ENCODE measurements around the gene SLC43A2.
"Not testable (repeated sequence)": the region's sequence is repeated elsewhere in the genome, so short reads cannot be mapped to it uniquely, and the experiment has no call there.

Gene SLC43A2

DNA sequence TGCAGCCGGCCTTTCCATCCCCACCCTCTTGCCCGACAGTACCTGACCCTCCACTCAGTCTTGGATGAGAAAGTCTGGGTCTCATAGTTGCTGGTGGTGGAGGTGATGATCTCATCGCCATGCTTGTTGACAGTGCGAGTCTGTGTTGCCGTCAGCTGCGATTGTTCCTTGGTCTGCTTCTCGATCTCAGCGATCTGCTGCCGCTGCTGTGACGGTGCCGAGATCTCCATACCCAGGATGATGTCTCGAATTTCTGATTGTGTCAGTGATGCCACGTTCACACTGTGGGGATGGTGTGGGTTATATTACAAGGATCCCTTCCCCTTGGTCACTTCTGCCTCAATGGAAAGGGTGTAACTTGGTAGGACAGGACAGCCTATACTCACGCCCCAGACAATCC is 25.1 kb upstream of the SLC43A2 start:
- no peak for ATAC-seq
- TF ChIP-seq BACH2 (CRISPR knock-in tag; IDR thresholded peaks at IDR 0.05; ENCODE audit: borderline replicate concordance): no peak
- TF ChIP-seq ZFP30 (CRISPR knock-in tag; IDR thresholded peaks at IDR 0.05): no peak
- TF ChIP-seq ESRRG (CRISPR knock-in tag; IDR thresholded peaks at IDR 0.05): no peak
- TF ChIP-seq OSR1 (CRISPR knock-in tag; IDR thresholded peaks at IDR 0.05): no peak
- no peak for TF ChIP-seq ZFP3 (CRISPR knock-in tag; IDR thresholded peaks at IDR 0.05)
- TF ChIP-seq SNAI2 (CRISPR knock-in tag; IDR thresholded peaks at IDR 0.05): no peak
- no peak for TF ChIP-seq ZC3H10 (CRISPR knock-in tag; IDR thresholded peaks at IDR 0.05)

DNA sequence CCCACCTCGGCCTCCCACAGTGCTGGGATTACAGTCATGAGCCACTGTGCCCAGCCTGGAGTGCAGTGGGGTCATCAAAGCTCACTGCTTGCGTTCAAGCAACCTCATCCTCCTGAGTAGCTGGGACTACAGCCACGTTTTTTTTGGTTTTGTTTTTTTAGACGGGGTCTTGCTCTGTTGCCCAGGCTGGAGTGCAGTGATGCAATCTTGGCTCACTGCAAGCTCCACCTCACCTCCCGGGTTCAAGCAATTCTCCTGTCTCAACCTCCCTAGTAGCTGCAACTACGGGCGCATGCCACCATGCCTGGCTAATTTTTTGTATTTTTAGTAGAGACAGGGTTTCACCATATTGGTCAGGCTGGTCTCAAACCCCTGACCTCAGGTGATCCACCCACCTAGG is 24.2 kb upstream of the SLC43A2 start:
- ATAC-seq: not testable (repeated sequence)

DNA sequence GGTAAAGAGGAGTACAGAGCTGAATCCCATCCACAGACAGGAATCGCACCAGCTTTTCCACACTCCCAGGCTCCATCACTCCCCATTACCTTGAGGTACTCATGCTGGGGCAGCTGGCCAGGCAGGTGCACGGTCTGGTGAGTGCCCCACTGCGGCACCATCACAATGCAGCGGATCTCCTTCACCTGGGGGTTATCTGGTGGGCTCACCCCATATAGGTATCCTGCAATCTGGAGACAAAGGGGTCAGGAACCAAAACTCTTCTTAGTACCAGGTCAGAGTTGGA is 22.9 kb upstream of the SLC43A2 start:
- TF ChIP-seq GLIS3 (CRISPR knock-in tag; IDR thresholded peaks at IDR 0.05) (no peak), SNAI2 (CRISPR knock-in tag; IDR thresholded peaks at IDR 0.05) (no peak), TCF4 (CRISPR knock-in tag; IDR thresholded peaks at IDR 0.05; ENCODE audit: borderline replicate concordance) (no peak), ZFP3 (CRISPR knock-in tag; IDR thresholded peaks at IDR 0.05) (no peak), OSR1 (CRISPR knock-in tag; IDR thresholded peaks at IDR 0.05) (no peak)

DNA sequence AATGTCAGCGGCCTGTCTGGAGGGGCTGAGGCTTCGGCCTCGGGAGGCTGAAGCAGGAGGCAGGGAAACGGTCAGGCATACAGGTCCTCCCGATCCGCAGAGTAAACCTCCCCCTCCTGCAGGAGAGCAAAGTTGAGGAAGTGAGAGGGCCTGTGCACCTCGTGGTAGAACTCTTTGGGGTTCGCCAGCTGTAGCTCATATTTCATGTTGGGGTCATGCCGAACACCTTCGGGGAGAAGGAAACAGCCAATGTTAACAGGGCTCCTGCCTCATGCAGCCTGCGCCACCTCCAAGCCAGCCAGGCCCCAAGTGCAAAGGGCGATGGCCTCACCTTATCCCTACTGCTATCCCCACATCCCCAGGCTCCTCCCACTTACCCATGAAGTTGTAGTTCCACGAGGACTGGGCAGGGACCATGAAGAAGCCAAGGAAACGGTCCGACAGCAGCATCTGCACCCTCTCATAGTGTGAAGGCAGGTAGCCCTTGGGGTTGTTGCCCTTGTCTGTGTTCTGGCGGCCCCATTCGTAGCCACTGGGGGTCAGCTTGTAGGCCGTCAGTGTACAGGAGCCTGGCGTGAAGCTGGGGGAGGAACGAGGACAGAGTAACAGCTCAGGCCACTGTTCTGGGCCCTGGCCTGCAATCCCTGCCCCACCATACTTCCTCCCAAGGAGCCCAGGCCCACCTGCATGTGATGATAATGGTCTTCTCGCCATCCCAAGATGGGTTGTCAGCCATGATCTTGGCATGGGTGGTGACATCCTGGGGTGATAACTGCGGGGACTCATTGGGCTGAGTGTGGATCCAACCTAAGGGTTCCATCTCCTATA is 22.3 kb upstream of the SLC43A2 start:
- no peak for ATAC-seq
- TF ChIP-seq ISL1 (CRISPR knock-in tag; IDR thresholded peaks at IDR 0.05) (no peak), ZFP3 (CRISPR knock-in tag; IDR thresholded peaks at IDR 0.05) (no peak), CSDC2 (CRISPR knock-in tag; IDR thresholded peaks at IDR 0.05) (no peak), BACH2 (CRISPR knock-in tag; IDR thresholded peaks at IDR 0.05; ENCODE audit: borderline replicate concordance) (no peak), ZNF565 (CRISPR knock-in tag; conservative IDR thresholded peaks at IDR 0.05; ENCODE audit: low read depth) (no peak), PPARA (CRISPR knock-in tag; IDR thresholded peaks at IDR 0.05; ENCODE audit: borderline replicate concordance) (no peak), TCF4 (CRISPR knock-in tag; IDR thresholded peaks at IDR 0.05; ENCODE audit: borderline replicate concordance) (no peak), OSR1 (CRISPR knock-in tag; IDR thresholded peaks at IDR 0.05) (no peak), ESRRG (CRISPR knock-in tag; IDR thresholded peaks at IDR 0.05) (no peak), ZNF70 (CRISPR knock-in tag; IDR thresholded peaks at IDR 0.05) (no peak), ZNF8 (CRISPR knock-in tag; IDR thresholded peaks at IDR 0.05) (no peak), ZFP30 (CRISPR knock-in tag; IDR thresholded peaks at IDR 0.05) (no peak), TOX (CRISPR knock-in tag; IDR thresholded peaks at IDR 0.05; ENCODE audit: borderline replicate concordance) (no peak), GLIS3 (CRISPR knock-in tag; IDR thresholded peaks at IDR 0.05) (no peak), RARB (CRISPR knock-in tag; IDR thresholded peaks at IDR 0.05) (no peak)
- TF ChIP-seq, protein P1, sequence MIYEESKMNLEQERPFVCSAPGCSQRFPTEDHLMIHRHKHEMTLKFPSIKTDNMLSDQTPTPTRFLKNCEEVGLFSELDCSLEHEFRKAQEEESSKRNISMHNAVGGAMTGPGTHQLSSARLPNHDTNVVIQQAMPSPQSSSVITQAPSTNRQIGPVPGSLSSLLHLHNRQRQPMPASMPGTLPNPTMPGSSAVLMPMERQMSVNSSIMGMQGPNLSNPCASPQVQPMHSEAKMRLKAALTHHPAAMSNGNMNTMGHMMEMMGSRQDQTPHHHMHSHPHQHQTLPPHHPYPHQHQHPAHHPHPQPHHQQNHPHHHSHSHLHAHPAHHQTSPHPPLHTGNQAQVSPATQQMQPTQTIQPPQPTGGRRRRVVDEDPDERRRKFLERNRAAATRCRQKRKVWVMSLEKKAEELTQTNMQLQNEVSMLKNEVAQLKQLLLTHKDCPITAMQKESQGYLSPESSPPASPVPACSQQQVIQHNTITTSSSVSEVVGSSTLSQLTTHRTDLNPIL (CRISPR knock-in tag; IDR thresholded peaks at IDR 0.05; ENCODE audit: low read depth): no peak
- TF ChIP-seq, protein P2, sequence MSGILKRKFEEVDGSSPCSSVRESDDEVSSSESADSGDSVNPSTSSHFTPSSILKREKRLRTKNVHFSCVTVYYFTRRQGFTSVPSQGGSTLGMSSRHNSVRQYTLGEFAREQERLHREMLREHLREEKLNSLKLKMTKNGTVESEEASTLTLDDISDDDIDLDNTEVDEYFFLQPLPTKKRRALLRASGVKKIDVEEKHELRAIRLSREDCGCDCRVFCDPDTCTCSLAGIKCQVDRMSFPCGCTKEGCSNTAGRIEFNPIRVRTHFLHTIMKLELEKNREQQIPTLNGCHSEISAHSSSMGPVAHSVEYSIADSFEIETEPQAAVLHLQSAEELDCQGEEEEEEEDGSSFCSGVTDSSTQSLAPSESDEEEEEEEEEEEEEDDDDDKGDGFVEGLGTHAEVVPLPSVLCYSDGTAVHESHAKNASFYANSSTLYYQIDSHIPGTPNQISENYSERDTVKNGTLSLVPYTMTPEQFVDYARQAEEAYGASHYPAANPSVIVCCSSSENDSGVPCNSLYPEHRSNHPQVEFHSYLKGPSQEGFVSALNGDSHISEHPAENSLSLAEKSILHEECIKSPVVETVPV (CRISPR knock-in tag; IDR thresholded peaks at IDR 0.05): no peak
- TF ChIP-seq, protein P3, sequence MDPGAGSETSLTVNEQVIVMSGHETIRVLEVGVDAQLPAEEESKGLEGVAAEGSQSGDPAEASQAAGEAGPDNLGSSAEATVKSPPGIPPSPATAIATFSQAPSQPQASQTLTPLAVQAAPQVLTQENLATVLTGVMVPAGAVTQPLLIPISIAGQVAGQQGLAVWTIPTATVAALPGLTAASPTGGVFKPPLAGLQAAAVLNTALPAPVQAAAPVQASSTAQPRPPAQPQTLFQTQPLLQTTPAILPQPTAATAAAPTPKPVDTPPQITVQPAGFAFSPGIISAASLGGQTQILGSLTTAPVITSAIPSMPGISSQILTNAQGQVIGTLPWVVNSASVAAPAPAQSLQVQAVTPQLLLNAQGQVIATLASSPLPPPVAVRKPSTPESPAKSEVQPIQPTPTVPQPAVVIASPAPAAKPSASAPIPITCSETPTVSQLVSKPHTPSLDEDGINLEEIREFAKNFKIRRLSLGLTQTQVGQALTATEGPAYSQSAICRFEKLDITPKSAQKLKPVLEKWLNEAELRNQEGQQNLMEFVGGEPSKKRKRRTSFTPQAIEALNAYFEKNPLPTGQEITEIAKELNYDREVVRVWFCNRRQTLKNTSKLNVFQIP (CRISPR knock-in tag; IDR thresholded peaks at IDR 0.05; ENCODE audit: borderline replicate concordance, low read depth): no peak
- TF ChIP-seq, protein P4, sequence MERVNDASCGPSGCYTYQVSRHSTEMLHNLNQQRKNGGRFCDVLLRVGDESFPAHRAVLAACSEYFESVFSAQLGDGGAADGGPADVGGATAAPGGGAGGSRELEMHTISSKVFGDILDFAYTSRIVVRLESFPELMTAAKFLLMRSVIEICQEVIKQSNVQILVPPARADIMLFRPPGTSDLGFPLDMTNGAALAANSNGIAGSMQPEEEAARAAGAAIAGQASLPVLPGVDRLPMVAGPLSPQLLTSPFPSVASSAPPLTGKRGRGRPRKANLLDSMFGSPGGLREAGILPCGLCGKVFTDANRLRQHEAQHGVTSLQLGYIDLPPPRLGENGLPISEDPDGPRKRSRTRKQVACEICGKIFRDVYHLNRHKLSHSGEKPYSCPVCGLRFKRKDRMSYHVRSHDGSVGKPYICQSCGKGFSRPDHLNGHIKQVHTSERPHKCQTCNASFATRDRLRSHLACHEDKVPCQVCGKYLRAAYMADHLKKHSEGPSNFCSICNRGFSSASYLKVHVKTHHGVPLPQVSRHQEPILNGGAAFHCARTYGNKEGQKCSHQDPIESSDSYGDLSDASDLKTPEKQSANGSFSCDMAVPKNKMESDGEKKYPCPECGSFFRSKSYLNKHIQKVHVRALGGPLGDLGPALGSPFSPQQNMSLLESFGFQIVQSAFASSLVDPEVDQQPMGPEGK (CRISPR knock-in tag; IDR thresholded peaks at IDR 0.05; ENCODE audit: borderline replicate concordance): no peak
- TF ChIP-seq, protein P5, sequence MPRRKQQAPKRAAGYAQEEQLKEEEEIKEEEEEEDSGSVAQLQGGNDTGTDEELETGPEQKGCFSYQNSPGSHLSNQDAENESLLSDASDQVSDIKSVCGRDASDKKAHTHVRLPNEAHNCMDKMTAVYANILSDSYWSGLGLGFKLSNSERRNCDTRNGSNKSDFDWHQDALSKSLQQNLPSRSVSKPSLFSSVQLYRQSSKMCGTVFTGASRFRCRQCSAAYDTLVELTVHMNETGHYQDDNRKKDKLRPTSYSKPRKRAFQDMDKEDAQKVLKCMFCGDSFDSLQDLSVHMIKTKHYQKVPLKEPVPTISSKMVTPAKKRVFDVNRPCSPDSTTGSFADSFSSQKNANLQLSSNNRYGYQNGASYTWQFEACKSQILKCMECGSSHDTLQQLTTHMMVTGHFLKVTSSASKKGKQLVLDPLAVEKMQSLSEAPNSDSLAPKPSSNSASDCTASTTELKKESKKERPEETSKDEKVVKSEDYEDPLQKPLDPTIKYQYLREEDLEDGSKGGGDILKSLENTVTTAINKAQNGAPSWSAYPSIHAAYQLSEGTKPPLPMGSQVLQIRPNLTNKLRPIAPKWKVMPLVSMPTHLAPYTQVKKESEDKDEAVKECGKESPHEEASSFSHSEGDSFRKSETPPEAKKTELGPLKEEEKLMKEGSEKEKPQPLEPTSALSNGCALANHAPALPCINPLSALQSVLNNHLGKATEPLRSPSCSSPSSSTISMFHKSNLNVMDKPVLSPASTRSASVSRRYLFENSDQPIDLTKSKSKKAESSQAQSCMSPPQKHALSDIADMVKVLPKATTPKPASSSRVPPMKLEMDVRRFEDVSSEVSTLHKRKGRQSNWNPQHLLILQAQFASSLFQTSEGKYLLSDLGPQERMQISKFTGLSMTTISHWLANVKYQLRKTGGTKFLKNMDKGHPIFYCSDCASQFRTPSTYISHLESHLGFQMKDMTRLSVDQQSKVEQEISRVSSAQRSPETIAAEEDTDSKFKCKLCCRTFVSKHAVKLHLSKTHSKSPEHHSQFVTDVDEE (CRISPR knock-in tag; IDR thresholded peaks at IDR 0.05): no peak

More for the DNA sequence above, 22.9 kb upstream of the SLC43A2 start:
- ATAC-seq: no peak

All from SK-N-SH treated with all-trans-retinoic acid at 6 μM for 48 hours (cell line).